Glomerular endothelial cell (primary cell): ENCODE data around the gene ODF4. TPM values are rescaled to one million over a fixed set of nuclear protein-coding genes. Genes with fewer than 3 reads are reported as not detected.
"Not testable (repeated sequence)": the region's sequence is repeated elsewhere in the genome, so short reads cannot be mapped to it uniquely, and the experiment has no call there.

Experiments
- DNase-seq: peaks from one replicate; pipeline ENCODE4 v3.0.0-alpha.2; 2011; ENCODE audit warnings: low read depth, low spot score; ENCODE audit errors: extremely low read depth
- total RNA-seq: library from RNA; depleted of rRNA; stranded (reverse); fragments of >200 nt; gene quantifications from 2 replicates; pipeline ENCODE4 v1.2.3, GENCODE V29; 2015

The ODF4 gene
- total RNA-seq, 1 donor from 2014 or later: not detected

DNA sequence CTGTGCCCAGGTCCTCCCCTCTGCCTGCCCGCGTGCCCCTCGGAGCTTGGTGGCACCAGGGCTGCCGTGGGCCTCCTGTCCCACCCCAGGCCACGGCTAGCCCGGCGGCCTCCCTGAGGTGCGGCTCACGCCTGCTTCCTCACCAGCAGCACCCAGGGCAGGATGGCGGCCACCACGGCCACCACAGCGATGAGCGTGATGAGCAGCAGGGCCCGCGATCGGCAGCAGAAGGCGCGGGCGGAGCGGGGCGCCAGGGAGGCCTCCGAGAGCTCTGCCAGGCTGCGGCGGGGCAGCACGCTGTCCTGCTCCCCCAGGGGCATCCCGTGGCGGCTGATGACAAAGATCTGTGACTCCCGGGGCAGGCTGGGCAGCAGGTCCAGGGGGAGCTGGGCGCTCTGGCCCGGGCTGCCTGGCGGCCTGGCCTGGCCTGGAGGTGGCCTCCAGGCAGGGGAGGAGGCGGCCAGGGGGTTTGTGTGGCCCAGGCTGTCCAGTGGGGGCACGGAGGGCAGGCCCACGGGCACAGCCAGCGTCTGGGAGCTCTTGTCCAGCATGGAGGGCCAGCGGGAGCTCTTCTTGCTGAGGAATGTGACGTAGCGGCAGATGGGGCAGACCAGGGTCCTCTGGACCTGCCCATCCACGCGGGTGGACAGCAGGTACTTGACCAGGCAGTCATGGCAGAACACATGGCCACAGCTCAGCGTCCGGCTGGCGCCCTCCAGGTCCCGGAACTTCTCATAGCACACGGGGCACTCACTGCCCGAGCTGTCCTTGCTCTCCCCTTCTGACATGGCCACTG is 53.2 kb downstream of the ODF4 start:
- DNase-seq: no peak

DNA sequence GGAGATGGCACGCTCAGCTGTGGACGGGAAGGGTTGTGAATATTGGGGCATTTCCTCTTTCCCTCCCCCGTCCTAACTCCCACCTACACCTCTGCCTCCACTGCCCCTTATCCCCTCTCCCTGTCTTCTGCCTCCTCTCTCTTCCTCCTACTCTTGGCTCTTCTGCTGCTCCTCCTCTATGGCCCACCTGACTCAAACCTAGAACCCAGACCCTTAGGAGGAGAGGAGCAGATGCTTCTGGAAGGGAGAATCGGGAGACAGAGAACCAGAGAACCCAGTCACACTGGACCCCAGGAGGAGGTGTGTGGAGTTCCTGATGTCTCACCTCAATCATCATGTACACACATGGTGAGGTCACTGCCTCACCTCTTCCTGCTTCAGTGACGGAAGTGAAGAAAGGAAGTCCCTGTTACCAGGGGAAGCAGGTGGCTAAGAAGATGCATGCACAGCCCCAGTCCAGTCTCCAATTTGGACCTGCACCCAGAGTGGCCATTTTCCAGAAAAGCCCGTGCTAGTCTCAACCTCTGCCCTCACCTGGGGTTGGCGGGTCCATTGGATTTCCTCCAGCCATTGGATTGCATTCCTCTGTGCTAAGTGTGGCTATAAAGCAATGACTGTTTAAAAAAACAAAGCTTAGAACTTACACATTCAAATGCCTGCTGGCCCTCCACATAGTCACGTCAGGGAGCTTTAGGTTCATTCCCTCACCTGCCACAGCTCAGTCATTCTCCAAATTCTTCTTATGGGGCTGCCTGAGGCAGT is 54.0 kb downstream of the ODF4 start:
- DNase-seq: no peak

DNA sequence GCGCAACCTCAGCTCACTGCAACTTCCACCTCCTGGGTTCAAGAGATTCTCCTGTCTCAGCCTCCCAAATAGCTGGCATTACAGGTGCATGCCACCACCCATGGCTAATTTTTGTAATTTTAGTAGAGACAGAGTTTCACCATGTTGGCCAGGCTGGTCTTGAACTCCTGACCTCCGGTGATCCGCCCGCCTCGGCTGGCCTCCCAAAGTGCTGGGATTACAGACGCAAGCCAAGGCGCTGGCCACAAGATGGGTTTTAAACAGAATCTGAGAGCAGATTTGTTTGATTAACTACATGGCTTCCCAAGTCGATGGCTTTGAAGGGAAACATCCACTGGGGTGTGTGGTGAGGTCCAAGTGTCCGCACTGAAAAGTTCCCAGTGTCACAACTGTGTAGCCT is 54.9 kb downstream of the ODF4 start:
- not testable (repeated sequence) for DNase-seq

Other genes starting within 250 kb of the ODF4 start
- gene ALOXE3, start 221.3 kb upstream of the ODF4 start, total RNA-seq: not detected in 2 replicates
- not detected in 2 replicates for gene HES7, start 215.7 kb upstream of the ODF4 start, total RNA-seq
- 12.5 and 23.7 TPM in 2 replicates for gene PER1, start 187.4 kb upstream of the ODF4 start, total RNA-seq
- gene VAMP2, start 176.9 kb upstream of the ODF4 start, total RNA-seq: 10.6 and 13.2 TPM in 2 replicates
- 24.9 and 25.5 TPM in 2 replicates for gene TMEM107, start 163.5 kb upstream of the ODF4 start, total RNA-seq
- gene BORCS6, start 149.7 kb upstream of the ODF4 start, total RNA-seq: 12.4 and 14.3 TPM in 2 replicates
- 9.3 and 24.8 TPM in 2 replicates for gene AURKB, start 129.3 kb upstream of the ODF4 start, total RNA-seq
- gene CTC1, start 91.8 kb upstream of the ODF4 start, total RNA-seq: 10.5 and 23.4 TPM in 2 replicates
- 18.7 and 34.3 TPM in 2 replicates for gene PFAS, start 90.6 kb upstream of the ODF4 start, total RNA-seq
- 19.9 and 27.2 TPM in 2 replicates for gene RANGRF, start 51.2 kb upstream of the ODF4 start, total RNA-seq
- gene SLC25A35, start 44.4 kb upstream of the ODF4 start, total RNA-seq: 2.3 and 2.5 TPM in 2 replicates
- 57.3 and 152 TPM in 2 replicates for gene ARHGEF15, start 29.6 kb upstream of the ODF4 start, total RNA-seq
- 2,562 and 3,740 TPM in 2 replicates for gene RPL26, start 43.4 kb downstream of the ODF4 start, total RNA-seq
- gene RNF222, start 58.0 kb downstream of the ODF4 start, total RNA-seq: not detected in 2 replicates
- 44.6 and 64.2 TPM in 2 replicates for gene NDEL1, start 96.0 kb downstream of the ODF4 start, total RNA-seq